Skeletal muscle satellite cell (primary cell): Measurements from ENCODE around the gene ADSS1. TPM values are rescaled to one million over a fixed set of nuclear protein-coding genes. Genes with fewer than 3 reads are reported as not detected.

ENCODE experiments used
- H3K27me3 ChIP-seq: 2 replicates; pipeline ENCODE4 v1.7.0; 2013; ENCODE audit warnings: low read length; ENCODE audit not compliant: control insufficient read depth, insufficient read depth
- H3K36me3 ChIP-seq: 2 replicates; pipeline ENCODE4 v1.7.0; 2013; ENCODE audit warnings: mild to moderate bottlenecking, control low read depth, low read length; ENCODE audit not compliant: insufficient read depth
- H3K4me1 ChIP-seq: 2 replicates; pipeline ENCODE4 v1.7.0; 2013; ENCODE audit warnings: low read length; ENCODE audit not compliant: control insufficient read depth, insufficient read depth
- H3K4me2 ChIP-seq: 2 replicates; pipeline ENCODE4 v1.7.0; 2013; ENCODE audit warnings: mild to moderate bottlenecking, low read length
- H3K4me3 ChIP-seq: 2 replicates; pipeline ENCODE4 v1.7.0; 2013; ENCODE audit warnings: low read length
- H3K9ac ChIP-seq: 2 replicates; pipeline ENCODE4 v1.7.0; 2013; ENCODE audit warnings: mild to moderate bottlenecking, low read depth, low read length, moderate library complexity
- H3K9me3 ChIP-seq: replicated peaks from 2 replicates; pipeline ENCODE4 v1.7.0; 2013; ENCODE audit warnings: mild to moderate bottlenecking, control low read depth, low read length
- small RNA-seq: library from RNA; depleted of rRNA; stranded (forward); fragments of <200 nt; gene quantifications from one replicate; pipeline ENCODE3, GENCODE V24; 2012

Gene ADSS1

DNA sequence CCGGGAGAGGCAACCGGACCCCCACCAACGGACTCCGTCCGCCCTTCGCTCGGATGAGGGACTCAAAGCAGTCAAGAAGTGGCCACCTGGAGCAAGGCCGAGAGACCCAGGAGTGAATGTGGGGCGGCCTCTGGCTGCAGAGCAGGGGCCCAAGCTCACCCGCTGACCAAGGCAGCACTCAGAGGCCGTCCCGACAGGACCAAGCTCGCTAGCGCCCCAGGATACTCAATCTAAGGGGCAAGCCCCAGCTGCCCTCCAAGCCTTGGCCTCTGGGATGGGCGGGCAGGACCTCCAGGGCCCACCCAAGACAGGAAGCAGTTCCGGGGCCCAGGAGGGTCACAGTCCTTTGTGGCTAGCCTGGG, 70.6 kb downstream of the ADSS1 start:
- Histone ChIP-seq H3K27me3 (no peaks in the 10 kb centered on the region), H3K36me3 (peaks cover 22% of the 10 kb centered on the region), H3K4me3 (peak overlapping the region; percentile 84), H3K4me2 (peak overlapping the region; percentile 86), H3K4me1 (peaks cover 45% of the 10 kb centered on the region), H3K9ac (peak overlapping the region; percentile 93), H3K9me3 (no peaks in the 10 kb centered on the region)

DNA sequence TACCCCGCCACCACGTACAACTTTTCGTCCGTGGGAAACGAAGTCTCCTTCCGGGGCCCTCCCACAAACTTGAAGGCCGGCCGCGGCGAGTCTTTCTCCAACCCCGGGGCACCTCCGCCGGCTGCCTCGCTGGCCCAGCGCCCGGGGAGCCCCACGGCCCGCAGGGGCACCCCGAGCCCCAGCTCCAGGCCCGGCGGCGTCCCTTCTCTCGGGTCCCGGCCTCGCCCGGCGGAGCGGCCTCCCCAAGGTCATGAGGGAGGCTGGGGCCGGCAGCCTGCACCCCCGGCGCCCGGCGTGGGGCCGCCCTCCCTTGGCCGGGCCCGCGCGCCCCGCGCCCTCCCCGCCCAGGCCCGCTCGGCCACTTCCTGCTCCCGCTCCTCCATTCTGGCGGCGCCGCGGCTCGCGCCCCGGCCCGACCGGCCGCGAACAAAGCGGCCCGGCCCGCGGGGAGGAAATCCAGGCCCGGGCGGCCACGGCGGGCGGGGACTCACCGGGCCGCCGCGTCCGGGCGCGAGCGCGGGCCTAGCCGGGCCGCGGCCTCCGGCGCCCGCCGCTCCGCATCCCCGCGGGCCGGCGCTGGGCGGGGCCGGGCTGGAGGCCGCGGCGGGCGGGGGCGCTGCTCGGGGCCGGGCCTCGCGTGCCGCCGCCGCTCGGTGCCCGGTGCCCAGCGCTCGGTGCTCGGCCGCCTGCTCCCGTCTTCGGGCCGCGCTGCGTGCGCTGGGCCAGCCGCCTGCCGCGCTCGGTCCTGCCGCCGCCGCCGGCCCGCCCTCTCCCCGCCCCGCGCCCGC, 71.2 kb downstream of the ADSS1 start, which contains the start of gene AKT1:
TSS of gene AKT1 (minus strand) at position 756 of the 788 bp plus-strand sequence. CDS start 3,105 bp downstream, outside the sequence.
- H3K4me2 ChIP-seq = peak within 1 kb of the TSS; percentile 88
- no peaks in the 10 kb centered on the region for H3K27me3 ChIP-seq
- peaks cover 22% of the 10 kb centered on the region for H3K36me3 ChIP-seq
- peaks cover 49% of the 10 kb centered on the region for H3K4me1 ChIP-seq
- peak within 1 kb of the TSS; percentile 93 for H3K9ac ChIP-seq
- H3K4me3 ChIP-seq = peak within 1 kb of the TSS; percentile 84
- H3K9me3 ChIP-seq = no peaks in the 10 kb centered on the region

DNA sequence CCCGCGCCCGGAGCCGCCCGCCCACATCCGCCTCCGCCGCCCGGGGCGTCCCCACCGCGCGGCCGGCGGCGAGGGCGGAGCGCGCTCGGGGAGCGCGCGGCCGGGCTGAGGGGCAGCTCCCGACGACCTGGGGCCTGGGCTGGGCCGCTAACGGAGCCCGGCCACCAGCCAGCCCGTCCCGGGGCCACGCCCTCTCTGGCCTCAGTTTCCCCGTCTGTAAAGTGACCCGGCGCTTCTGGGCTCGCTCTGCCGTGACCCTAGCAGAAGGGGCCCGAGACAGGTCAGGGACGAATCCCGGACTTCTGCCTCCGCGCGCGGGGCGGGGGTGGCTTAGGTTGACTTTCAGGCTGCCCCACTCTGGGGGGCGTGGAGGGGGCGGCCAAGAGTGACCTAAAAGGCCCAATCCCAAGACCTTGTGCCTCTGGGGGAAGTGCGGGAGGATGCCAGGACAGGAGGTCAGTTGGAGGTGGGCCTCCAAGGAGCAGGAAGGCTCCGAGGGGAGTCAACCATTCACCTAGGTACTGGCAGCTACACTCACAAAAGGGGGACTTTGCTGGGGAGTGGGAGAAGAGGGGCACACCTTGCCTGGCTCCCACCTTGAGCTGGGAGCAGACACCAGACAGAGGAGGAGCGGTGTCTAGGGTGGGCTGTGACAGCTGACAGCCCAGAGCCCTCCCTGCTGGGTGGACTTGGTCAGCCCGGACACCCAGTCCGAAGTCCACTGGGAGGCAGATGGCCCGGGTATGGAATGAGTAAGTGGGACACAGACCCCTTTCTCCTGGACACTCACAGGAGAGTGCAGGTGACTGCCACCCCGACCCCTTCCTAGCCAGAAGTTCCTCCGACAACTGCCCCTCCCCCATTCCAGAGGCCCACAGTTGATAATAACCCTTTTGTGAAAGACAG, 72.0 kb downstream of the ADSS1 start:
- Histone ChIP-seq H3K4me1 (peaks cover 51% of the 10 kb centered on the region), H3K27me3 (no peaks in the 10 kb centered on the region), H3K4me2 (peak overlapping the region; percentile 88), H3K9me3 (no peaks in the 10 kb centered on the region), H3K36me3 (peaks cover 13% of the 10 kb centered on the region), H3K4me3 (peak overlapping the region; percentile 84), H3K9ac (peak overlapping the region; percentile 74)

DNA sequence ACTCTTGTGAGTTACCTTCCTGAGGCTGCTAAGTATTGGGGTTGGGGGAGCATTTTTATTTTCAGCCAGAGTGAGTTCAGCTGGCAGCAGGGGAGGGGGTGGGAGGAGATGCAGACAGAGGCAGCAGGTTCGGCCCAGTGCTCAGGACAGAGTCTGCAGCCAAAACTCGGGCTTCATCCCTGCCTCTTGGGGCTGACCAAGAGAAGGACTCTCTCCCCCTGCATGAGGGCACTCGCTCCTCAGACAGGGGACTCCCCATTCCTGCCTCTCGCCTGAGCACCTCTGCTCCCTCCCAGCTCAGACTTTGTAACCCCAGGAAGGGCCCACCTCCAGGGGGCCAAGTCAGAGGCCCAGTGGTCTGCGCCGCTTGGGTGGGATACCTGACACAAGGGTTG, 72.7 kb downstream of the ADSS1 start:
- Histone ChIP-seq H3K4me2 (no peak overlapping the region), H3K4me1 (peaks cover 54% of the 10 kb centered on the region), H3K9ac (no peak overlapping the region), H3K27me3 (no peaks in the 10 kb centered on the region), H3K9me3 (no peaks in the 10 kb centered on the region), H3K4me3 (no peak overlapping the region), H3K36me3 (peaks cover 7% of the 10 kb centered on the region)

Small RNA genes within 50 kb of the gene (small RNA-seq; reads per million reads assigned to genes)
- not detected for gene MIR4710
